HCT116 (cell line): ENCODE data around the gene CCDC107. TPM values are rescaled to one million over a fixed set of nuclear protein-coding genes. Genes with fewer than 3 reads are reported as not detected.

Experiments
- ATAC-seq: fragments of 200-7000 bp; cut with Tn5 transposase; 2 replicates; pipeline ENCODE4 v1.9.1; 2020; ENCODE audit warnings: mild to moderate bottlenecking, moderate library complexity
- BruUV-seq: library from RNA; stranded (reverse); fragments of 400-500 nt; replicated peaks from 2 replicates; lab custom pipeline; 2021; lab: Mats Ljungman, UMichigan
- CTCF ChIA-PET: fragments of 300-600 bp; sonication (Branson Sonifier 250); formaldehyde crosslinking; loops from one replicate; lab custom pipeline; 2021; ENCODE audit warnings: antibody characterized with exemption; lab: Charles Lee
- POLR2A ChIA-PET: fragments of 300-600, 350-600 bp; sonication (Branson Sonifier 250); formaldehyde crosslinking; loops from one replicate; lab custom pipeline; 2021; ENCODE audit warnings: antibody characterized with exemption; lab: Charles Lee
- RAD21 ChIA-PET, 2 experiments: fragments of 300-600 bp; sonication (Branson Sonifier 250); formaldehyde crosslinking; loops; one replicate each; lab custom pipeline; 2023; ENCODE audit warnings: low total read pairs in 2 of 2; ENCODE audit not compliant: uncharacterized antibody in 2 of 2, unreplicated experiment in 2 of 2, low non-redundant PET in 1 of 2; lab: Charles Lee
- DNase-seq: peaks from one replicate; pipeline ENCODE4 v3.0.0-alpha.2; 2010; ENCODE audit warnings: low read depth, low spot score
- H2AFZ ChIP-seq: fragments of 200-600 bp; shearing (Covaris generic), sonication (generic); 2 replicates; pipeline ENCODE4 v1.6.1; 2017; ENCODE audit warnings: low read depth, mixed run types, mixed read lengths, antibody characterized with exemption, low read length; ENCODE audit not compliant: poor library complexity, severe bottlenecking
- H3K27ac ChIP-seq: 2 replicates; pipeline ENCODE4 v1.5.1; 2012; ENCODE audit warnings: low read depth, low read length
- H3K27me3 ChIP-seq: fragments of 200-600 bp; sonication (generic); 2 replicates; pipeline ENCODE4 v1.6.1; 2016; ENCODE audit warnings: mixed run types, low read length, mixed read lengths; ENCODE audit not compliant: insufficient read depth
- H3K36me3 ChIP-seq, 2 experiments: fragments of 200-500 bp in 1 of 2; fragments of 200-600 bp in 1 of 2; sonication (Bioruptor generic) in 1 of 2; sonication (generic) in 1 of 2; 2 replicates each; pipeline versions ENCODE4 v1.5.1 to v1.6.1; 2014 to 2016; ENCODE audit warnings: low read length in 2 of 2, inconsistent platforms in 1 of 2, mixed read lengths in 1 of 2, mixed run types in 1 of 2; ENCODE audit not compliant: insufficient read depth in 2 of 2, control insufficient read depth in 1 of 2
- H3K4me1 ChIP-seq, 2 experiments: fragments of 200-600 bp in 1 of 2; sonication (generic) in 1 of 2; 2 replicates each; pipeline versions ENCODE4 v1.5.1 to v1.6.1; 2012 to 2017; ENCODE audit warnings: low read length in 2 of 2, inconsistent platforms in 1 of 2, mild to moderate bottlenecking in 1 of 2, mixed read lengths in 1 of 2, mixed run types in 1 of 2, moderate library complexity in 1 of 2; ENCODE audit not compliant: insufficient read depth in 2 of 2, control insufficient read depth in 1 of 2
- H3K4me2 ChIP-seq: fragments of 200-600 bp; sonication (generic); 2 replicates; pipeline ENCODE4 v1.6.1; 2017; ENCODE audit warnings: mixed run types, low read length, mixed read lengths
- H3K4me3 ChIP-seq, 2 experiments: fragments of 200-600 bp in 1 of 2; sonication (generic) in 1 of 2; replicated peaks in 1 of 2; 2 replicates each; pipeline ENCODE4 v1.5.1; 2011 to 2016; ENCODE audit warnings: low read length in 2 of 2, control low read depth in 1 of 2, low read depth in 1 of 2, mild to moderate bottlenecking in 1 of 2, mixed read lengths in 1 of 2, mixed run types in 1 of 2
- H3K79me2 ChIP-seq: fragments of 200-600 bp; sonication (generic); 2 replicates; pipeline ENCODE4 v1.6.1; 2017; ENCODE audit warnings: mild to moderate bottlenecking, mixed run types, low read length, moderate library complexity, mixed read lengths; ENCODE audit not compliant: insufficient read depth
- H3K9ac ChIP-seq: fragments of 200-600 bp; sonication (generic); 2 replicates; pipeline ENCODE4 v1.6.1; 2016; ENCODE audit warnings: low read length, mixed read lengths
- H3K9me2 ChIP-seq: fragments of 200-600 bp; sonication (generic), shearing (Covaris generic); 2 replicates; pipeline ENCODE4 v1.6.1; 2017; ENCODE audit warnings: mixed run types, mild to moderate bottlenecking, moderate library complexity; ENCODE audit not compliant: insufficient read depth
- H3K9me3 ChIP-seq, 2 experiments: fragments of 200-500 bp in 1 of 2; fragments of 200-600 bp in 1 of 2; sonication (Bioruptor generic) in 1 of 2; sonication (generic) in 1 of 2; 2 replicates each; pipeline ENCODE4 v1.6.1; 2014 to 2017; ENCODE audit warnings: low read length in 2 of 2, mixed read lengths in 2 of 2, inconsistent platforms in 1 of 2, low read depth in 1 of 2, mild to moderate bottlenecking in 1 of 2, mixed run types in 1 of 2, moderate library complexity in 1 of 2; ENCODE audit not compliant: control insufficient read depth in 1 of 2, insufficient read depth in 1 of 2
- H4K20me1 ChIP-seq: fragments of 200-600 bp; sonication (generic), shearing (Covaris generic); 2 replicates; pipeline ENCODE4 v1.6.1; 2017; ENCODE audit warnings: mixed run types, mild to moderate bottlenecking, moderate library complexity; ENCODE audit not compliant: insufficient read depth
- ATF3 ChIP-seq: IDR thresholded peaks from 2 replicates; pipeline ENCODE4 v1.6.1; 2012
- CBX3 ChIP-seq: IDR thresholded peaks from 2 replicates; pipeline ENCODE4 v1.6.1; 2012; ENCODE audit warnings: low read depth
- CEBPB ChIP-seq: IDR thresholded peaks from 2 replicates; pipeline ENCODE4 v1.6.1; 2012; ENCODE audit warnings: low read depth
- CTCF ChIP-seq, 3 experiments: fragments of 200-600 bp in 1 of 3; sonication (generic) in 1 of 3; IDR thresholded peaks in 2 of 3; conservative IDR thresholded peaks in 1 of 3; 2 replicates each; pipeline ENCODE4 v1.5.1; 2012 to 2017; ENCODE audit warnings: low read depth in 2 of 3, low read length in 2 of 3, antibody characterized with exemption in 1 of 3, borderline replicate concordance in 1 of 3, control low read depth in 1 of 3, mild to moderate bottlenecking in 1 of 3, mixed read lengths in 1 of 3, mixed run types in 1 of 3, moderate library complexity in 1 of 3; ENCODE audit not compliant: insufficient read depth in 1 of 3
- EGR1 ChIP-seq: IDR thresholded peaks from 2 replicates; pipeline ENCODE4 v1.6.1; 2012; ENCODE audit warnings: low read depth
- EZH2 ChIP-seq: fragments of 200-600 bp; sonication (generic); IDR thresholded peaks from 2 replicates; pipeline ENCODE4 v1.6.1; 2017; ENCODE audit warnings: antibody characterized with exemption, mixed run types
- EZH2phosphoT487 ChIP-seq: fragments of 200-600 bp; IDR thresholded peaks from 2 replicates; pipeline ENCODE4 v1.6.1; 2018; ENCODE audit warnings: antibody characterized with exemption, borderline replicate concordance
- FOSL1 ChIP-seq: IDR thresholded peaks from 2 replicates; pipeline ENCODE4 v1.6.1; 2012; ENCODE audit warnings: low read depth
- JUND ChIP-seq: IDR thresholded peaks from 2 replicates; pipeline ENCODE4 v1.6.1; 2012
- MAX ChIP-seq: IDR thresholded peaks from 2 replicates; pipeline ENCODE4 v1.6.1; 2012
- POLR2A ChIP-seq: IDR thresholded peaks from 2 replicates; pipeline ENCODE4 v1.7.0; 2011; ENCODE audit warnings: borderline replicate concordance; ENCODE audit not compliant: insufficient read depth, insufficient read length; ENCODE audit errors: extremely low read depth
- POLR2AphosphoS5 ChIP-seq: IDR thresholded peaks from 2 replicates; pipeline ENCODE4 v1.6.1; 2011; ENCODE audit warnings: mild to moderate bottlenecking, low read depth, low read length, moderate library complexity
- REST ChIP-seq: IDR thresholded peaks from 2 replicates; pipeline ENCODE4 v1.6.1; 2012; ENCODE audit warnings: low read depth
- SIN3A ChIP-seq: IDR thresholded peaks from 2 replicates; pipeline ENCODE4 v1.6.1; 2012; ENCODE audit warnings: low read depth
- SRF ChIP-seq: IDR thresholded peaks from 2 replicates; pipeline ENCODE4 v1.6.1; 2012; ENCODE audit warnings: low read depth
- TCF7L2 ChIP-seq: IDR thresholded peaks from 2 replicates; pipeline ENCODE4 v1.7.0; 2011; ENCODE audit warnings: borderline replicate concordance, inconsistent platforms; ENCODE audit not compliant: insufficient read depth, insufficient read length; ENCODE audit errors: extremely low read depth
- ZFX ChIP-seq: fragments of 450-650 bp; IDR thresholded peaks from 2 replicates; pipeline ENCODE4 v1.6.1; 2017
- ZNF274 ChIP-seq: fragments of 200-500 bp; sonication (Bioruptor generic); IDR thresholded peaks from 2 replicates; pipeline ENCODE4 v1.6.1; 2014; ENCODE audit warnings: mild to moderate bottlenecking, low read depth, low read length, inconsistent platforms
- intact Hi-C: fragments of 100-400 bp; cut with micrococcal nuclease; formaldehyde crosslinking; loops from 2 replicates; pipeline ENCODE4 v1.10.0; 2022
- total RNA-seq: library from RNA; stranded (reverse); gene quantifications from one replicate; pipeline ENCODE4 v1.2.1, GENCODE V29; 2021; ENCODE audit not compliant: unreplicated experiment

Gene CCDC107
- total RNA-seq, 1 experiment from 2014 or later = 11.1 TPM

GRCh38 chr9:35683323-35683722, 25.2 kb downstream of the CCDC107 start:
- Histone ChIP-seq H3K79me2 (peaks cover 31% of the 10 kb centered on the region), H3K4me2 (no peak overlapping the region), H3K27ac (no peak overlapping the region), H3K9me2 (no peaks in the 10 kb centered on the region), H3K4me1 (peaks cover 9 to 11% of the 10 kb centered on the region in 2 experiments), H3K9me3 (no peaks in the 10 kb centered on the region), H3K36me3 (peaks cover 45 to 62% of the 10 kb centered on the region in 2 experiments; a peak in 3 of 4 replicates), H4K20me1 (no peaks in the 10 kb centered on the region), H3K27me3 (no peaks in the 10 kb centered on the region), H2AFZ (no peak overlapping the region), H3K4me3 (no peak overlapping the region), H3K9ac (no peak overlapping the region)
- ChIA-PET CTCF (interaction anchor here (1.3 kb wide), 1 partner anchor 13 kb away, joined by 4 read pairs; no protein-coding TSS in a partner anchor), RAD21 (no interaction called here), POLR2A (interaction anchor here (1.0 kb wide), 1 partner anchor 13 kb away, joined by 3 read pairs; no protein-coding TSS in a partner anchor)
- ATAC-seq (no peak), DNase-seq (no peak)
- TF ChIP-seq CBX3 (no peak), CTCF (IDR thresholded peaks at IDR 0.05 in 2 of 3, conservative IDR thresholded peaks at IDR 0.05 in 1 of 3; ENCODE audit: borderline replicate concordance in 1 of 3, insufficient read depth in 1 of 3, low read depth in 2 of 3, low read length in 2 of 3) (no peak), POLR2AphosphoS5 (no peak), ATF3 (no peak), EGR1 (no peak), MAX (no peak), CEBPB (no peak), ZFX (no peak), JUND (no peak), FOSL1 (no peak), ZNF274 (no peak), SRF (no peak), REST (no peak), SIN3A (no peak), EZH2phosphoT487 (no peak), POLR2A (no peak), EZH2 (no peak), TCF7L2 (no peak)
- BruUV-seq = no TSS peak
- intact Hi-C loops = no loop called here
